BE2C (cell line): ENCODE measurements around the gene DSTYK.
A peak's percentile ranks its signal among the peaks of the same experiment; 100 is the strongest.

Experiments
- DNase-seq: peaks from one replicate; pipeline ENCODE4 v3.0.0-alpha.2; 2020
- H3K27me3 ChIP-seq: fragments of 250-450 bp; sonication (Bioruptor Pico); 2 replicates; pipeline ENCODE4 v1.5.1; 2020; ENCODE audit warnings: mild to moderate bottlenecking
- H3K36me3 ChIP-seq: fragments of 250-450 bp; sonication (Bioruptor Pico); 2 replicates; pipeline ENCODE4 v1.5.1; 2020; ENCODE audit warnings: mild to moderate bottlenecking
- H3K4me1 ChIP-seq: fragments of 250-450 bp; sonication (Bioruptor Pico); 2 replicates; pipeline ENCODE4 v1.5.1; 2020
- H3K4me3 ChIP-seq: 2 replicates; pipeline ENCODE4 v1.5.1; 2011; ENCODE audit warnings: low read depth, low read length
- H3K9me3 ChIP-seq: fragments of 250-450 bp; sonication (Bioruptor Pico); 2 replicates; pipeline ENCODE4 v1.5.1; 2020
- CTCF ChIP-seq: IDR thresholded peaks from 2 replicates; pipeline ENCODE4 v1.5.1; 2012; ENCODE audit warnings: mild to moderate bottlenecking, low read depth, low read length

The DSTYK gene

GRCh38 chr1:205232127-205232820 is 20.8 kb upstream of the DSTYK start:
- H3K36me3 ChIP-seq: no peaks in the 10 kb centered on the region
- H3K4me3 ChIP-seq: no peak overlapping the region
- no peaks in the 10 kb centered on the region for H3K27me3 ChIP-seq
- no peak for TF ChIP-seq CTCF
- H3K4me1 ChIP-seq: peaks cover 3% of the 10 kb centered on the region; the same call in 1 of the 2 replicates
- DNase-seq: no peak
- no peaks in the 10 kb centered on the region for H3K9me3 ChIP-seq

DNA sequence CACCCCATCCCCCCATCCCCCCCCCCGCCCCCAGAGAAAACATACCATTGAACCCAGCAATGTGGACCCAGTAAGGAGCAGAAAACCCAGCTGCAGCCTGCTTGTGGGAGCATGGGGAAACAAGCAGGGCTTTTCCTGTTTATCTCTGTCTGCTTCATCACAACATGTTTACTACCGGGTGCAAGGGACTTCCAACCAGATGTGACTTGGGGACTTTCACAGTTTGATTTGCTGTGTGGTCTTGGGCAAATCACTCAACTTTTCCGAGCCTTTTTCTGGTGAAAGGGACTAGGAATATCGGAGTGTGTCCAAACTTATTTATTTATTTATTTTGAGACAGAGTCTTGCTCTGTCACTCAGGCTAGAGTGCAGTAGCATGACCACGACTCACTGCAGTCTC is 19.5 kb upstream of the DSTYK start:
- peaks cover 3% of the 10 kb centered on the region; the same call in 1 of the 2 replicates for H3K4me1 ChIP-seq
- no peak for DNase-seq
- H3K36me3 ChIP-seq: no peaks in the 10 kb centered on the region
- H3K27me3 ChIP-seq: no peaks in the 10 kb centered on the region
- H3K9me3 ChIP-seq: no peaks in the 10 kb centered on the region
- no peak overlapping the region for H3K4me3 ChIP-seq
- no peak for TF ChIP-seq CTCF

DNA sequence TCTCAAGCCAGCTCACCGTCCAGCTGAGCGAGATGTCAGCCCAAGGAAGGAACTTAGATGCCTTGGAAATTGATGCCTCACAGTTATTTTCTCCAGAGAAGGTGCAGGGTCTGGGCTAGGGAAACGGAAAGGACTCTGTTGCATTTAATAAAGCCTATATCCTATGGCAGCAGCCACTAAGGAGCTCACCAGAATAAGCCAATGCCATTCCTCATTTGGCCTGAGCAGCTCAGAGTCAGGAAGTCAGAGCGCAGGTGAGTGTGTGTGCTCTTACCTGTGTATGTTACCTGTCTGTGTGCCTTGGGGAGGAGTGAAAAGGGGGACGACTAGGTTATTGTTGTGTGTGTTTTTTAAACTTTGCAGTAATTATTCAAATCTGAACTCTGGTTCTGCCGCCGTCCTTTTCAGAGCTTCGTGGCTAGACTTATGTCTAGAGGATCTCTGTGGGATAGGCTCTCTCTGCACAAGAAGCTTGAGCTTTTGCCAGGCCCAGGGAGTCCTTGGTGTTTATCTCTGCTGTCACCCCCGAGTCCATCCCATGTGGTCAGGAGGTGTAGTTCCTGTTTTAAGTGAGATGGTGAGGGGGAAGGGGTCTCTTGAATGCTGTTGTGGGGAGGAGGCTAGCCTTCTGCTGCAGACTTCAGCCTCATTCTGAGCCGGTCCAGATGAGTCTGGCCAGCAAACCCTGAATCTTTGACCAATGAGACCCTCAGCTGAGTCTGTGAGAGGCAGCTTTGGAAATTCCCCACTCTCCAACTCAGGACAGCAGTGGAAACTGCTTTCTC is 18.6 kb upstream of the DSTYK start:
- H3K27me3 ChIP-seq: no peaks in the 10 kb centered on the region
- DNase-seq: no peak
- TF ChIP-seq CTCF: no peak

DNA sequence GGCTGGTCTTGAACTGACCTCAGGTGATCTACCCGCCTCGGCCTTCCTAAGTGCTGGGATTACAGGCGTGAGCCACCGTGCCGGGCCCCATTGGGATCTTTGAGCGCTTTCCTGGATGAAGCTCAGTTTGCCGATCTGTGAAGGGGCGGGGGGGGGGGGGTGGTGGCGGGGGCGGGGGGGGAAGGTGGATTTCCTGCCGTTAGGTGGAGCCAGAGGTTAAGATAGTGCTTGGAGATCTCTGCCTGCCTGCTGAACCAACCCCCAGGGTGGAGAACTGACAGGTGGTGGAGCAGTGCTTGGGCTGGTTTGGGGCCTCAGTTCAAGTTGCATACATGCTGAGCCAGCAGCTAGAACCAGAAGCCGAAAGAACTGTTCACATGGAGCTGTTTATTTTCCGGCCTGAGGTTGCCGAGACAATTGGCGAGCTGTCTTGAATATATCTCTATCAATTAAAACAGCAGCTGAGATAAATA is 17.9 kb upstream of the DSTYK start:
- Histone ChIP-seq H3K27me3 (no peaks in the 10 kb centered on the region), H3K4me3 (peak overlapping the region; percentile 74), H3K36me3 (no peaks in the 10 kb centered on the region), H3K9me3 (no peaks in the 10 kb centered on the region), H3K4me1 (peaks cover 3% of the 10 kb centered on the region; the same call in 1 of the 2 replicates)
- TF ChIP-seq CTCF: peak; percentile 47; the same call in 1 of the 2 replicates
- DNase-seq: peak; percentile 74

More for the DNA sequence above, 18.6 kb upstream of the DSTYK start:
- no peaks in the 10 kb centered on the region for H3K36me3 ChIP-seq
- H3K4me1 ChIP-seq: peaks cover 3% of the 10 kb centered on the region; the same call in 1 of the 2 replicates
- H3K4me3 ChIP-seq: no peak overlapping the region; the same call in 1 of the 2 replicates
- no peaks in the 10 kb centered on the region for H3K9me3 ChIP-seq

DNA sequence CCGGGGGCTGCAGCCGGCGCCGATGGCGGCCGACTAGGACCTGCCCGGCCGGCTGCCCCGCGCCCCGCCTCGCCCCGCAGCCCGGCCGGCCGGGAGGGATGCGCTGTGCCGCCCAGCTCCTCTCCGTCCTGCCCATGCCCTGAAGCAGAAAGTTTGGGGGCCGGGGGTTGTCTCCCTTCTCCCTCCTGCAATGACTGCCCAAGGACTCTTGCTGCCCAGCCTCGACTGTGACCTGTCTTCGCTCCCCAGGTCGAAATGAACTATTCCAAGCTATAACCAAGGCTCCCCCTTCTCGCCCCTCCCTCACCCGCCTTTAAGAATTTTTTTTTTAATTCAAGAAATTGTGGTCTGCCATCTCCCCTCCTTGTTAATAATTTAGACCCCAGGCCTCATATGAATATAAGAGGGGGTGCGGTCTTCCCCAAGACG is 16.6 kb upstream of the DSTYK start:
- Histone ChIP-seq H3K27me3 (no peaks in the 10 kb centered on the region), H3K4me3 (peak overlapping the region; percentile 74), H3K4me1 (peaks cover 3% of the 10 kb centered on the region; the same call in 1 of the 2 replicates), H3K9me3 (no peaks in the 10 kb centered on the region), H3K36me3 (no peaks in the 10 kb centered on the region)
- no peak for DNase-seq
- TF ChIP-seq CTCF: no peak
